22Rv1 (cell line): ENCODE measurements around the gene CLINT1.

Source experiments
- H3K27ac ChIP-seq: fragments of 450-650 bp; 2 replicates; pipeline ENCODE4 v1.5.1; 2017
- CTCF ChIP-seq: fragments of 450-650 bp; IDR thresholded peaks from 2 replicates; pipeline ENCODE4 v1.5.1; 2017; ENCODE audit warnings: mild to moderate bottlenecking
- ZFX ChIP-seq: fragments of 450-650 bp; IDR thresholded peaks from 2 replicates; pipeline ENCODE4 v1.6.1; 2017; ENCODE audit warnings: antibody characterized with exemption, borderline replicate concordance

Gene CLINT1

GRCh38 chr5:157750320-157750719 is 108.6 kb downstream of the CLINT1 start:
- TF ChIP-seq CTCF (no peak), ZFX (no peak)
- no peak overlapping the region for H3K27ac ChIP-seq

GRCh38 chr5:157749462-157749799 is 109.5 kb downstream of the CLINT1 start:
- no peak overlapping the region for H3K27ac ChIP-seq

GRCh38 chr5:157748760-157749461 is 110.0 kb downstream of the CLINT1 start:
- TF ChIP-seq CTCF (no peak), ZFX (no peak)
- H3K27ac ChIP-seq, result no peak overlapping the region

More at GRCh38 chr5:157749462-157749799, 109.5 kb downstream of the CLINT1 start:
- TF ChIP-seq CTCF, result no peak
- TF ChIP-seq ZFX, result no peak

- H3K27ac ChIP-seq, result no peak overlapping the region
- TF ChIP-seq CTCF (no peak), ZFX (no peak)
Observed at GRCh38 chr5:157747766-157748700, 110.9 kb downstream of the CLINT1 start.

DNA sequence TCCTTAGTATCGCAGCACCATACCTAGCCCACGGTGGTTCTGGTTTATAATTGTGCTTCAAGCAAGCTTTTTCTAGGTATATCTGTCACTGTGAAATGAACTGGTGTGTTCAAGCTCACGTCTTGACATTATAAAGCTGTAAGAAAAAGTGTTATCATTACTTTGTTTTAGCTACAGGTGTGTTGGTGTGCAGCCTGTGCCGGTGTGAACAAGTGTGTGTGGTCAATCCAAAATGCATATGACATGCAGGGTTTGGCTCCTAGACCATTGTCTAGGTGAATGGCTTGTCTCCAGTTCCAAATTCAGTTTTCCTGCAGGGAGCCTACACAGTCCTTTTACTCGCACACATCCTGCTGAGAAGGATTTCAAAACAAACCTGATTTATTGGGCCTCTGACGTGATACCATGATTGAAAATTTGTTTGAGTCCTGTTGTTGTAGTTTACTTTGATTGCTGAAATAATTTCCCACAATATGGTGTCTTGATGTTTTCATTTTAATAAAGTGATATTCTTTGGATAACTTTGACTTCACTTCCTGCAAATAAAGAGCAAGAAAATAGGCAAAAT is 111.7 kb downstream of the CLINT1 start:
- no peak overlapping the region for H3K27ac ChIP-seq
- TF ChIP-seq CTCF (no peak), ZFX (no peak)

GRCh38 chr5:157745041-157745456 is 113.9 kb downstream of the CLINT1 start:
- no peak overlapping the region for H3K27ac ChIP-seq
- TF ChIP-seq CTCF (no peak), ZFX (no peak)
